Right lobe of liver (tissue), 4 donors: ENCODE results near the gene ZNF346.

Experiments used
- CTCF ChIP-seq, 4 donors: fragments of 200-600 bp in 3 of 4; fragments of 450-650 bp in 1 of 4; IDR thresholded peaks; one replicate each; pipeline versions ENCODE4 v1.5.1 to v1.8.0; 2016 to 2022; ENCODE audit warnings: antibody characterized with exemption in 4 of 4, mild to moderate bottlenecking in 2 of 4
- POLR2A ChIP-seq: fragments of 450-650 bp; IDR thresholded peaks from one replicate; pipeline ENCODE4 v1.6.1; 2017; ENCODE audit warnings: antibody characterized with exemption, mild to moderate bottlenecking
- donor health status: DM: no; HTN: no; CAD: no.
- donor health status: DM: no; HTN: no; CAD: no.
- donor health status: DM: no; HTN: yes; CAD: no.

DNA sequence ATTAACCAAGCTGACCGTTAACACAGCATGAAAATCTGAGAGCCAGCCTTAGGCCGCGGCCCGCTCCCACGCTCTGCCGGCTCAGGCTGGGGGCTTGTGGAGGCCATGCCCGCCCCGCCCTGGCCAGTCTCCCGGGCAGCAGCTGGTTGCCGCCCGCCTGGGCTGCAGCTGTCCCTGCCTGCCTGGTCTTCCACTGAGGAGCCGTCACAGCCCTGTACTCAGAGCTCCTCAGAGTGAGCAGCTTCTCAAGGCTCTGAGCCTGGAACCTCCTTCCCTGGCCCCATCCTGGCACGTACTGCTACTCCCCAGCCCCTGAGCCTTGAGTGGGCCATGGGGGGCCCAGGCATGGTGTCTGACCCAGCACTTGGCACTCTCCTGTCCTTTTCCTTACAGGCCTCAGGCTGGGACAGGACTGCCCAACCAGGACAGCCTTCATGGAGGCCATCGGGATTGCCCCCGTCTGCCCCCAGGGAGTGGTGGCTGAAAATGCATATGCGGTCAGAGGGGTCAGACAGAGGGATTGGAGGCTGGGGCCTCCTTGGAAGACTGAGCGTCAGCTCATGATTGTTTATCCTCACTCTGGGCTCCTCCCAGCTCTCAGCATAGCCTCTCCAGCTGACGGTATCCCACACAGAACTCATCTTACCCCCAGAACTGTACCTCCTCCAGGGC lies 76.1 kb downstream of the ZNF346 start:
- TF ChIP-seq POLR2A, result no peak
- TF ChIP-seq CTCF (IDR thresholded peaks at IDR 0.05), result no peak
